Fibroblast of mammary gland (primary cell): ENCODE data around the gene B2M.
"Not testable (repeated sequence)": the region's sequence is repeated elsewhere in the genome, so short reads cannot be mapped to it uniquely, and the experiment has no call there.

Source experiments
- DNase-seq: peaks from one replicate; pipeline ENCODE4 v3.0.0-alpha.2; 2010; ENCODE audit warnings: low read depth
- H3K4me3 ChIP-seq: 2 replicates; pipeline ENCODE4 v1.5.1; 2011; ENCODE audit warnings: low read depth, mild to moderate bottlenecking, low read length, moderate library complexity; ENCODE audit not compliant: control insufficient read depth
- CTCF ChIP-seq: conservative IDR thresholded peaks from 2 replicates; pipeline ENCODE4 v1.5.1; 2011; ENCODE audit warnings: low read depth, low read length, inconsistent platforms; ENCODE audit not compliant: control insufficient read depth, insufficient read depth

B2M gene

GRCh38 chr15:44736181-44736765, 25.0 kb downstream of the B2M start, which contains the start of gene TRIM69:
Gene TRIM69, plus strand, starts transcription at chr15:44736528. Its CDS starts 177 bp downstream, at chr15:44736705.
- H3K4me3 ChIP-seq = no peak within 1 kb of the TSS
- no peak for TF ChIP-seq CTCF
- no peak for DNase-seq

- H3K4me3 ChIP-seq = no peak overlapping the region
- DNase-seq = peak; percentile 72
- peak; percentile 77 for TF ChIP-seq CTCF
Observed at GRCh38 chr15:44738340-44738984, 27.1 kb downstream of the B2M start.

- DNase-seq = not testable (repeated sequence)
Observed at GRCh38 chr15:44739222-44739847, 28.0 kb downstream of the B2M start.

GRCh38 chr15:44743454-44743853, 32.1 kb downstream of the B2M start:
- DNase-seq, H3K4me3 ChIP-seq: not testable (repeated sequence)

More at GRCh38 chr15:44739222-44739847, 28.0 kb downstream of the B2M start:
- not testable (repeated sequence) for H3K4me3 ChIP-seq

GRCh38 chr15:44753345-44753744, 42.0 kb downstream of the B2M start:
- no peak for TF ChIP-seq CTCF
- no peak for DNase-seq
- no peak overlapping the region for H3K4me3 ChIP-seq

GRCh38 chr15:44763187-44763586, 51.9 kb downstream of the B2M start:
- H3K4me3 ChIP-seq = no peak overlapping the region
- no peak for TF ChIP-seq CTCF
- DNase-seq = no peak

GRCh38 chr15:44763848-44764247, 52.5 kb downstream of the B2M start:
- no peak for DNase-seq
- no peak for TF ChIP-seq CTCF
- no peak overlapping the region for H3K4me3 ChIP-seq

- TF ChIP-seq CTCF = no peak
- H3K4me3 ChIP-seq = no peak overlapping the region
- no peak for DNase-seq
Observed at GRCh38 chr15:44765036-44765435, 53.7 kb downstream of the B2M start.
